Fibroblast of peridontal ligament (primary cell): Measurements from ENCODE around the gene PHACTR1.

Experiments
- DNase-seq: peaks from one replicate; pipeline ENCODE4 v3.0.0-alpha.2; 2010; ENCODE audit errors: extremely low read depth

PHACTR1 gene

DNA sequence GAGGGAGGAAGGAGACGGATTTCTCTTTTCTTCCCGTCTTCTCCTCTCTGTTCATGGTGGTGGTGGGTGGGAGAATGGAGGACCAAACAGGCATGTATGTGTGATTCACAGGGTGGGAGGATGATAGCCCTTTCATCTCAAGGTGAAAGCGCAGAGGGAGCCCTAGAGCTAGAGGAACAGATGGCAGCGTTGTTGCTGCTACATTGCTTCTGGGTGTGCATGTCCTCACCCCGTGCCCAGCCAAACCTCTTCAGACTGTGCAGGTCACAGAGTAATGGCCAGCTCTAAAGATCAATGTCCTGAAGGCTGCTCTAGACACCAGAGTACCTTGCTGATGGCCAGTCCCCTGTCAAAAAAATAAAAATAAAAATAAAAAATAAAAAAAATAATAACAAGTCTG lies 310.0 kb downstream of the PHACTR1 start:
- no peak for DNase-seq

DNA sequence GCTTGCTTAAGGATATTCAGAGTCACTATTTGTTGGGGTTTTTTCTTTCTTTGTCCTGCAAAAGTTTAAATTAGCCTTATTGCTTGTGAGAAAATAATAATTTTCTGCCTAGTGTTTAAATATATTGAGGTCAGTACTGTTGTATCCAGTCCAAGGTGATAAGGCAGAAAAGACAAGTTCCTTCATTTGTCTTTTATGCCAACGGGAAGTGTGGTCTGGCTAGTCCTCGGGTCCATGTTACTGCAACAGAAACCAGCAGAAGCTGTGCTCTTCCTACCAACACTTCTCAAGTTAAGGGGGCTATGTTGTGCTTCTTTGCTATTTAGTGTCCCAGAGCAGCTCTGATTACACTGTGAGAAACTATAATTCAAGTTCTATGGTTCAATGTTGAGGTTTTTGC lies 310.6 kb downstream of the PHACTR1 start:
- DNase-seq: no peak

DNA sequence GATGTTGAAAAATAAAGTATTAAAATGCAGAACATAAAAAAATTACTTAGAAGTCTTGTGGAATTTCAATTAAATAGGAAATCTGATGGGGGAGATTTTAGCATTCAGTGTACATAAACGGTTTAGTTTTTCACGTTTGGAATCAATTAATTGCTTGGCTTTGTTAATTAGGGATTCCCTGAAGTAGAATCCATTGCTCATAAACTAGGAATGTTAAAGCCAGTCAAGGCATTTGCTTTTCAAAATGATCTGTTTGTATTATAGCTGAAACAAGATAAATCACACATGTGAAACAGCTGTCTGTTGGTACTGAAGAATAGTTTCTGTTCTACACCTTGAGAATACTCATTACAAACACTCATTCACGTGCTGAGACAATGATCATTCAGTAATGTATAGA lies 313.8 kb downstream of the PHACTR1 start:
- no peak for DNase-seq

DNA sequence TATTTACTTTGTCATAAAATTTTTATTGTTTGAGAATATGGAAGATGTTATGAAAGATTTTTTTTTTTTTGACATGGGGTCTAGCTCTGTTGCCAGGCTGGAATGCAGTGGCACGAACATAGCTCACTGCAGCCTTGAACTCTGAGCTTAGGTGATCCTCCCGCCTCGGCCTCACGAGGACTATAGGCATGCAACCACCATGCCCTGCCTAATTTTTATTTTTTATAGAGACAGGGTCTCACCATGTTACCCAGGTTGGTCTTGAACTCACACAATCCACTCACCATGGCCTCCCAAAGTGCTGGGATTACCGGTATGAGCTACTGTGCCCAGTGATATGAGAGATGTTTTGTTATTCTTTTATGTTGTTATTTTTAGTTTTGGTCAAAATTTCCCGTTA lies 316.0 kb downstream of the PHACTR1 start:
- no peak for DNase-seq

DNA sequence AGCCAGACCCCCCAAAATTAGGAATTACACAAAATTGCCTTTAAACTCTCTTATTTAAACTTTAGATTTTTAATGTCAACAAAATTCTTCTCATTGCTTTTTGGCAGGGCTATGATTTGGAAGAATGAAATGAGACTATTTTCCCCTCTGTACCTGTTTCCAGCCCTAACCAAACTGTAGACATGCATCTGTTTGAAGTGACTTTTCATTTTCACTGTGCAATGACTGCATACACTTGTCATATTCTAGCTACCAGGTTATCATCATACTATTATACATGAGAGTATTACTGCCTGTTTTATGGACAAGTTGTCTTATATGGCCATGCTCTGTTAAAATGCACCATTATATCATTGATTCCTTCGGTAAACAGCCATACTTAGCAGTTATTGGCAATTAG lies 316.6 kb downstream of the PHACTR1 start:
- DNase-seq: no peak

DNA sequence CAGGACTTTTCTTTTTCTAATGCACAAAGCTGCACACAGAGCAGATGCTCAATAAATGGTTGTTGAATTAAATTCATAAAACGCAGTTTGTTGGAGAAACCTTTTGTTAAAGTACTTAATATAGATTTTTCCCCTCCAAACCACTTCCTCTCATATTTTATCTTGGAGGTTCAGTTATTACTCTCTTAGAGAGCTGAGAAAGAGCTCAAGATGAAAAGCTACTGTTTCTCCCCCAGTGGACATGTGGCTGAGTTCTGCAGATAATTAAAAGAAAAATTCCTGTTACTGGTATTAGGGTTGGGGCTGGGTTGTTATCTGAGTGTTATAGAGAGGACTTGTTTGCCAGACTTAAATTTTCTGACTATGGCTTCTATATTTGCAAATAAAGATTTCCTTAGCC lies 317.7 kb downstream of the PHACTR1 start:
- DNase-seq: no peak

DNA sequence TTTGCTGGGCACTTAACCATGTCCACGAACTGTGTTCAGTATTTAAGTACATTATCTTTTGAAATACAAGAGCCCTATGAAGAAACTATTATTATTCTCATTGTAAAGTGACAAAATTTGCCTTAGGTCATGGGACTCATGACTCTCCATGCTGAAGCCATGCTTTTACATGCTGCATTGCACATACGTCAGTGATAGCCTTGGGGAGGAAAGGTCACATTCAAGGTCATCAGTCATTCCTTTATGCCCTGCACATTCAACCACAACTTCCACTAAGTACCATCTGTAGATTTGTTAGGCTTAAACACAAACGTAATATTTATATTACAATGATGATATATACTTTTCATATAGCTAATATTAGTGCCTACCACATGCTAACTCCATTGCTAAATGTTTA lies 319.0 kb downstream of the PHACTR1 start:
- no peak for DNase-seq

DNA sequence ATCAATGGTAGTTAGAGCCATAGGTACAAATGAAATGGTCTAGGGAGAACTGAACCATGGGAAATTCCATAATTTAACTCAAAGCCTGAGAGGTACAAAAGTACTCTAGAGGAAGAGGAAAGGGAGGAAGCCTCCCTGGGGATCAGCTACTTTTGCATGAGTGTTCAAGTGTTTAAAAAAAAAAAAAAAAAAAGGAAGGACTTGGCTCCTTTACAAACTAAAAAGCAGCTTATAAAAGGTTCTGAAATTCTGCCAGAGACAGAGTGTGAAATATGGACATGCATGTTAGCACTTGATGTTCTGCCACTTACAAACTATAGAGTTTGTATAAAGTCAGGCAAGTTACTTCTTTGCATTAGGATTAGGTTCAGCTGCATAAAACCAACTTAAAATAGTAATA lies 321.7 kb downstream of the PHACTR1 start:
- DNase-seq: no peak

DNA sequence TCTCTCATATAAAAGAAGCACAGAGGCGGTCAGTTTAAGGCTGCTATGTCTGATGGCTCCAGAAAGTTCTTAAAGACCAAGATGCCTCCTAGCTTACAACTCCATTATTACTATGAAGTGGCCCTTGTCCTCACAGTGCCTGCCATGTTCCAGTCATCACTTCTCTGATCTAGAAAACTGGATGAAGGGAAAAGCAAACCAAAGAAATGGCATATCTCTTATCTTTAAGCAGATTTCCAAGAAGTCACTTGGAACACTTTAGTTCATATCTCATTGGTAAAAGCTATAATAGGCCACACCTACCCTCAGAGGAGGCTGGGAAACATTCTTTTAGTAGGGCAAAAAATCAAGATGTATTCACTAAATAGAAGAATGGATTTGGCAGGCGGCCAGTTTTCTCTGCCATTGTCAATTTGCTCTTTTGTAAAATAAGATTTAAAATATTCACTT lies 322.2 kb downstream of the PHACTR1 start:
- no peak for DNase-seq

DNA sequence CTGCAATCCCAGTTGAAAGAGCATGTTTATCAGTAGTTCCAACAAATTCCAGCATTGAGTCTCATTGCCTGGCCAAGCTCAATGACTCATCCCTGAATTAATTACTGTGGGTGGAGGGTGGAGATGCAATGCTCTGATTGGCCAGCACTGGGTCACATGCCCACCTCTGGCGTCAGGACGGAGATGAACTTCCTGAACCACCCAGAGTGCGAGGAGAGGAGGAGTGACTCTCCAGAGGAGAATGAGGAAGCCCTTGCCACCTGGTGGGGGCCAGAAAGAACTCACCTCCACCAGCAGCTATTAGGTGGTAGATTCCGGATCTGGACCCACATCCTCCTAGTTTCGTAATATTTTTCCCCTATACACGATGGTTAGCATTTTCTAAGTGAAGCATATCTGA lies 327.8 kb downstream of the PHACTR1 start:
- DNase-seq: no peak

DNA sequence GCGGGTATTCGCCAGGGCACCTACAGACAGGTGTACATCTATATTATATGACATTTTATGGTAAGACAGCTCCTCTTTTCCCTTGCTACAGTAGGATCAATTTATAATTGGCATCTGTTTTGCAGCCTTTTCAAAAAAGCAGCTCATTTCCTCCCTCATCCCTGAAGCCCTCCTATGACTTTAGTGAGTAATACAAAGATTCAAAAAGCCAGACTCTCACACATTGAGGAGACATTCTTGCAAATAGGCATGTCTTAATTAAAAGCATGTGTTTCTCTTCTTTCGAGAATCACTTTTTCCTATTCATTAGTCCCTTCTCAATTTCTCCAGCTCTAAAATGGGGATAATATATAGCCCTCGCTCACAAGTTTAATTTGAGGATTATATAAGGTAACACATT lies 328.3 kb downstream of the PHACTR1 start:
- no peak for DNase-seq

DNA sequence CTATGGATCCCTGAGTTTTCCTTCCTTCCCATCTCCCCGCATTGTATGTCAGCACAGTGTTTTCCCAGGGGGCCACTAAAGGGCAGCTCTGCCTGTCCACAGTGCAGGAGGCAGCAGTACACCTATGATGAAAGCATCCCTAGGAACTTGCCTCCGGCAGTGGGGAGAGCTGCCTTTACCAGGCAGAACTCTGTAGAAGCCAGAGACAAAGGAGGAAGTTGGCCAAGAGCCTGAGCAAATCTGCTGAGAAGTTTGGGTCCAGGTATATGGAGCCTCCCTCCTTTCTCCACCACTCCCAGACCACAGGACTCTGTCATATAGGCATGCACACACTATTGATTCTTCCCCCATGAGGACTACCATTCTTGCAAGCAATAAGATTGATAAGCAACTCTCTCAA lies 329.1 kb downstream of the PHACTR1 start:
- DNase-seq: no peak

DNA sequence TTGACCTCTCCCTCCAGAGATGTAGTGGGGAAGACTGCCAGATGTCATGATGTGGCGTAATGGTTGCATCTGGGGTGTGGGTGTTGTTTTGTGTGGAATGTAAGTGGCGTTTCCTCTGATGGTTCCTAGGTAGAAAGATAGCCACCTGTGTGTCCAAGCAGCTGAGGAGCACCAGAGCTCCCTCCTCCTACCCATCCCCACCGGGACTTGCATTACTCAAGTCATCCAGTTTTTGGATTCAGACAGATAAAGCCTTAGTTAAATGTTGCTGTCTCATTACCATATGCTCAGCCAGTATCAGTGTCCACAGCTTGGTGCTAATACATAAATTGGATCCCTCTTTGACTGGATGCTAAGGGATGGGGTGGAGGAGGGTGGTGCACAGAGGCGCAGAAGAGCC lies 329.5 kb downstream of the PHACTR1 start:
- DNase-seq: no peak

DNA sequence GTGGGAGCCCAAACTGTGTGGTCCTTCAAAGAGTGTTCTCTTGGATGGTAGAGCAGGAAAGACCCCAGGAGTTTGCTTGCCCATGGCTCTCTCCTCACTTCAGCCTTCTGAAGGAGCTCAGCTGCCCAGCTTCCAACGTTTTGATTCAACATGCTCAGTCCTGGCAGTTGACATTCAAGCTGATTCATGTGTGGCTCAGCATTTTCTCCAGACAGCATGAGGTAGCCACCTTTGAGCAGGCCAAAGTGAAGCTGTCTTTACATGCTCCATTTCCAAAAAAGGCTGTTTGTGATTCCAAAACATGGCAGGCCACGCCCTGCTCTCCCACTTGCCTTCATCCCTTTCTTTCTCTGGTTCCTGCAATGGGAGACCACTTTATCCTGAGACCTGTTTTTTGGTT lies 331.5 kb downstream of the PHACTR1 start:
- no peak for DNase-seq

DNA sequence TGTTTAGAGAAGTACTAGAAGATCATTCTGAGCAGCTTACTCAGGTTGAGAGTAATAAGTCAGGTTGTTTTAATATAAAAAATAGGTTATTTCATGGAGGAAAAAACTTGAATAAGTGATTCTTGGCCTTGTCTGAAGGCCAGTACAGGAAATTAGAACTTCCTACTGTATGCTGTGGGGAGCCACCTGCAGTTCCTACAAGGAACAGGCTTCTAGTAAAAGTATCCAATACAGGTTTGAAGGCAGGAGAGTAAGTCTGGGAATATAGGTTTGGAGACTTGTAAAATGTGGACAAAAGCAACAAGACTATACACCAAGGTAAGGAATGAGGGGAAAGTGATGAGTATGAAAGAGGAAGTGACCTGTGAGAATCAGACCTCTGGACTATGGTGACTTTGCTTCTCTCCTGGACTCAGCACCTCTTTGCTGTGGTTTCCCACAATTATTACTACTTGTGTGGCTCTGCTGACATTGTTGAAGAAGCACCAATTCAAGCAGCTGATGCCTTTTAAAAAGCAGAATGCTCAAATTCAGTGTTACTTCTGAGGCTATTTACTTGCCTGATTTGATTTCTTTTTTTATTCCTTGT lies 333.2 kb downstream of the PHACTR1 start:
- no peak for DNase-seq

DNA sequence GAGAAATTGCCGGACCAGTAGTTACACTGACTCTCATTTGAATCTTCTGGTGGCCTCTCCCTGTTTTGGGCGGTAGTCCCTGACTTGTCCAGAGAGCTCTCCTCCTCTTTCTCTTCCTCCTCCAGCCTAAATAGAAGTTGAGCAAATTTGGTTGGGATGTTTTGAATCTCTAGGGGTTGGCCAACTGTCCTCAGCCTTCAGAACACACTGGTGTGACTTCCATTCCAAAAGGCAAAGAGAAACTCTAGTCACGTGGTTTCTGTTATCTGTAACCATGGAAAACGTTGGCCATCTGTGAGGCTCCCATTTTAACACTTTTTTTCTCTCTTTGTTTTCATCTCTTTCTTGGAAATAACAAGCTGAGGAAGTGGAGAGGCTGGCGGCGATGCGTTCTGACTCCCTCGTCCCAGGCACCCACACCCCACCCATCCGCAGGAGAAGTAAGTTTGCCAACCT lies 336.5 kb downstream of the PHACTR1 start:
- no peak for DNase-seq

DNA sequence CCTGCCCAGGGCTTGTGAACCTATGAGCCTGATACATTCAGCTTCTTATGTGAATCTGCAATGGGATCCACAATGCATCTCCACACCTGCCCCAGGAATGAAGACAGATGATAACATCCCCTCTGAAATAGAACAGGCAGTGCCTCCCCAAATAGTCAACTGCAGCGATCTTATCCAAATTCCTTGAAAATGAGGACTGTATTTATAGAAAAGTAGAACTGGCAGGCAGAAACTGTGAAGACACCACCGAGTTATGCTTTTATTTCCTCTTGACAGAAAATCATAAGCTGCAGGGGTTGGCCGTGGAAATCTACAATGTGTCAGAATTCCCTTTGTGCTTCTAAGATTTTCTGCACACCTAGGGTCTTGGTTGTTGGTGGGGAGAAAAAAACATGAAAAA lies 341.5 kb downstream of the PHACTR1 start:
- DNase-seq: no peak

DNA sequence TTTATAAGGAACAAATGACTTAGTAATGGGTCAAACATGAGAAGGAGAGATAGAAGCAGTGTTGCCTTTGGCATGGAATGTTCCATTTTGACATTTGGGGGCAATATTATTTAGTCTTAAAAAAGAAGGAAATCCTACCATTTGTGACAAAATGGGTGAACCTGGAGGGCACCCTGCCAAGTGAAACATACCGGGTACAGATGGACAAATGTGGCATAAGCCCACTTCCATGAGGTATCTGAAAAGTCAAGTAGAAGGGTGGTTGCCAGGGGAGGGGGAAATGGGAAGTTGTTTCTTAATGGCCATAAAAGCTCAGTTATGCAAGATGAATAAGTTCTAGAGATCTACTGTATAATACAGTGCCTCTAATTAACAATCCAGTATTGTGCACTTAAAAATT lies 342.5 kb downstream of the PHACTR1 start:
- no peak for DNase-seq

DNA sequence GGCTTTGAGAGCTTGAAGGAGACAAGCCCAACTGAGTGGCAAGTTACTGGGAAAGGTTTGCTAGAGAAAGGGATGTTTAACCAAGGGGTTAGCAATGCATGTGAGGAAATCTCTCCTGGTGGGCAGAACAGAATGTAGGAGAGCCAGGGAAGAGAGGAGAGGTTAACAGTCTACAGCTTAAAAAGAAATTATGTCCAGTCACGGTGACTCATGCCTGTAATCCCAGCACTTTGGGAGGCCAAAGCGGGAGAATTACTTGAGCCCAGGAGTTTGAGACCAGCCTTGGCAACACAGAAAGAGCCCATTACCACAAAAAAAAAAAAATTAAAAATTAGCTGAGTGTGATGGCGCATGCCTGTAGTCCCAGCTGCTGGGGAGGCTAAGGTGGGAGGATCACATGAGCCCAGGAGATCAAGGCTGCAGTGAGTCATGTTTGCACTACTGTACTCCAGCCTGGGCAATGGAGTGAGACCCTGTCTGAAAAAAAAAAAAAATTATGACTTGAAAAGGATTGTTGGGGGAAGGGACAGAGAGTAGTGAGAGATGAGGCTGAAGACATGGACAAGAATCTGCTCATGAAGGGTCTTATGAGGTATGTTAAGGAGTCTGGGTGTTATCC lies 346.8 kb downstream of the PHACTR1 start:
- no peak for DNase-seq

DNA sequence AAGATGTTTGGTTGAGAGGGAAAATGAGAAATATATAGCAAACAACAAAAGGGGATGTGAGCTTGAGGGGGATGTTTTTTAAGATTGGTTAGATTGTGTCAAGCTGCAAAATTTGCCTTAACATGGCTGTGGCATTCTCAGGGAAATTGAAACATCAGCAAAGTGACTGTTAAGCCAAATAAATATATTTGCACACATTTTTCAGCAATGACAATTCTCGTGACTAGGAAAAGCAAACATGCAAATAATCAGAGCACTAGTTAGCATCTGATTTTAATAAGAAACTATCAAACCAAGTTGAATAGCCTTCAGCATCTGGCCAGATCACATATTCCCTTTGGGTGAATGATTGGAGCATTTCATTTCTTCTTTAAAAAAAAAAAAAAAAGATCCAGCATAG lies 349.0 kb downstream of the PHACTR1 start:
- DNase-seq: no peak

DNA sequence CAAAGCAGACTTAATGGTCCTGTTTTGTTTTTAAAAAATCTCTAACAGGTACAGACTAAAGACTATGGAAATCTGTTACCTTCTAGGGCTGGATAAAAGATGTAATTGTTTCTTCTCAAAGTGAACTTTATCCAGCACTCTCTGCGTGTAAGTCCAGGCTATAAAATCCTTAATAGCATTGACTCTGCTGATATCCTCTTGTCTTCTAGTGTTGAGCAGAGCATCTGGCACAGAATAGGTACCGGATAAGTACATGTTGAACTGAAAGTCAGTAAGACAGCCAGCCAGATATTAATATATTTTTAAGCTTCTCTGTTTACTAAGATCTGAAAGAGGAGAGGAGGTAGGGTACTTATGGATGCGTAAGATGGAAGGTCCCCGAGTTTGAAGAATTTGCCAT lies 349.5 kb downstream of the PHACTR1 start:
- no peak for DNase-seq

DNA sequence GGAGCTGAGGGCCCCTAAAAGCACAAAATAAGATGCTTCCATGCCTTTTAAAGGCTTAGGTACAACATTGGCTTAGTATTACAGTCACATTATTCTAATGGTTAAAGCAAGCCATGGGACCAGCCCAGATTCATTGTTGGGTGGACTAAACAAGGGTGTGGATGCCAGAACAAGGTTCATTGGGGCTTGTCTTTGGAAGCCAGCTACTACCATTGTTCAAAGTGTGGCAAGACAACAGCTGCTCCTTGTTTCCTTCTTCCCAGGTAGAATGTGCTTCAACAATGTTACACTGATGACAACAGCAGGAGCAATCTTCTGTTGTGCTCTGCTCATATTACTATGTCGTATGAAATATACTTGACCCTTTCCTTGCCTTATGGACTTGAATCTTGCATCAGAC lies 350.3 kb downstream of the PHACTR1 start:
- no peak for DNase-seq

DNA sequence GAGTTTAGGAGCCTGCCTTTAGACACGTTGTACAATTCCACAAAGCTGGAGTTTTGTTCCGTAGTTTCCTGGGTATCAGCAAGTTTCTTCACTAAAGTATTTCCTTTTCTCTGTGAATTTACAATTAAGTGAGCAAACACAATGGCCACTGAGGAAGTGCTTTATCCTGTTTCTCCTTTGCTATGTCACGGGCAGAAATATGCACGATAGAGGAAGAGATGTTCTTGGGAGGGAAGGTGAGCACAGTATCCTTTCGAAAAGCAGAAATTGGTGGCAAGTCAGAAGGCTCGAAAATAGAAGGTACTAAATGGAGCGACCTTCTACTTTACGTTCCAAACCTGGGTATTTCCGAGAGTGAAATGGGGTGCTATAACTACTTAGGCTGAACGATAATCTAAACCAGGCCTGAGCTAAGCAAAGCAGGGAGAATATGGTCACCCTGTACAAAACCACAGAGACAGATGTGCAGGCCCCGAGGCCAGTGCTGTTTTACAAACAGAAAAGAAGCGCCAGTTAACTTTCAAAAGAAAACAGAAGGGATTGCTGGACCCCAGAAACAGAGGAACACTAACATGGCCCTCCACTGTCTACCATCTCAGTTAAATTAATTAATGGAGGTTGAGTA lies 352.1 kb downstream of the PHACTR1 start:
- DNase-seq: no peak
